Stimulated activated CD4-positive, alpha-beta T cell treated with anti-CD3 and anti-CD28 coated beads, TNF-alpha, amount 100 ng/mL, for 48 hours (primary cell): ENCODE results near the gene APOBR.
"Not testable (repeated sequence)": the region's sequence is repeated elsewhere in the genome, so short reads cannot be mapped to it uniquely, and the experiment has no call there.

Experiments
- DNase-seq, 3 donors: peaks; one replicate each; pipeline ENCODE4 v3.0.0-alpha.2; 2020; ENCODE audit warnings: low read depth in 3 of 3

Gene APOBR

GRCh38 chr16:28527100-28527785, 32.8 kb downstream of the APOBR start:
- not testable (repeated sequence) for DNase-seq

- DNase-seq = no peak
These were observed 33.5 kb downstream of the APOBR start for GRCh38 chr16:28527985-28528384.

- no peak for DNase-seq
These were observed 34.0 kb downstream of the APOBR start for GRCh38 chr16:28528463-28528867.

- no peak for DNase-seq
These were observed 34.7 kb downstream of the APOBR start for GRCh38 chr16:28529124-28529523.

GRCh38 chr16:28531777-28532744, 37.6 kb downstream of the APOBR start:
- no peak for DNase-seq

GRCh38 chr16:28532940-28533647, 38.7 kb downstream of the APOBR start:
- no peak for DNase-seq

- DNase-seq = no peak
These were observed 40.3 kb downstream of the APOBR start for GRCh38 chr16:28534542-28535373.

GRCh38 chr16:28537076-28537475, 42.6 kb downstream of the APOBR start:
- no peak for DNase-seq

GRCh38 chr16:28537964-28538732, 43.7 kb downstream of the APOBR start:
- no peak for DNase-seq

GRCh38 chr16:28538733-28539596, 44.5 kb downstream of the APOBR start, which contains the start of gene NUPR1:
NUPR1 (minus strand) TSS chr16:28538974; CDS start chr16:28538907, 67 bp downstream.
- no peak for DNase-seq

- DNase-seq = no peak
These were observed 45.9 kb downstream of the APOBR start for GRCh38 chr16:28540346-28540745.

GRCh38 chr16:28542646-28543045, 48.2 kb downstream of the APOBR start:
- DNase-seq = no peak

- DNase-seq = no peak
These were observed 48.6 kb downstream of the APOBR start for GRCh38 chr16:28543072-28543471.

GRCh38 chr16:28544998-28545397, 50.6 kb downstream of the APOBR start:
- DNase-seq = no peak

GRCh38 chr16:28545964-28546363, 51.5 kb downstream of the APOBR start:
- not testable (repeated sequence) for DNase-seq

- DNase-seq = no peak
These were observed 52.2 kb downstream of the APOBR start for GRCh38 chr16:28546626-28547025.

GRCh38 chr16:28548306-28548802, 53.9 kb downstream of the APOBR start:
- DNase-seq = no peak
